Measurements from ENCODE around the gene LSM14A.

DNA sequence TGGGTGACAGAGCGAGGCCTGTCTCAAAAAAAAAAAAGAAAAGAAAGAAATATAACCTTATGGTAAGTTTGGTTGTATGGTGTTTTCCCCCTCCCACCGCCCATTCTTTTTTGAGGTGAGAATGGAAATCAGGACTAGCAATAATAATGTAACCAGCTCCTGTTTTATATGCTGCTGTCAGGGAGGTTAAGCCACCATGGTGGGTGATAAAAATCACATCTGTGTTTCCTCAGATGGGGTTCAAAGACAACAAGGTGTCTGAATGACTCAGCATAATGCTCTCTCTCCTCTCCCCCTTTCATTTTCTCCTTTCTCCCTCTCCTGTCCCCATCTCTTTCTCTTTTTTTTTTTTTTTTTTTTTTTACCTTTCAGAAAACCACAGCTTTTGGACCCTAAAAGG is 53.7 kb downstream of the LSM14A start:
- TF ChIP-seq, protein P1, sequence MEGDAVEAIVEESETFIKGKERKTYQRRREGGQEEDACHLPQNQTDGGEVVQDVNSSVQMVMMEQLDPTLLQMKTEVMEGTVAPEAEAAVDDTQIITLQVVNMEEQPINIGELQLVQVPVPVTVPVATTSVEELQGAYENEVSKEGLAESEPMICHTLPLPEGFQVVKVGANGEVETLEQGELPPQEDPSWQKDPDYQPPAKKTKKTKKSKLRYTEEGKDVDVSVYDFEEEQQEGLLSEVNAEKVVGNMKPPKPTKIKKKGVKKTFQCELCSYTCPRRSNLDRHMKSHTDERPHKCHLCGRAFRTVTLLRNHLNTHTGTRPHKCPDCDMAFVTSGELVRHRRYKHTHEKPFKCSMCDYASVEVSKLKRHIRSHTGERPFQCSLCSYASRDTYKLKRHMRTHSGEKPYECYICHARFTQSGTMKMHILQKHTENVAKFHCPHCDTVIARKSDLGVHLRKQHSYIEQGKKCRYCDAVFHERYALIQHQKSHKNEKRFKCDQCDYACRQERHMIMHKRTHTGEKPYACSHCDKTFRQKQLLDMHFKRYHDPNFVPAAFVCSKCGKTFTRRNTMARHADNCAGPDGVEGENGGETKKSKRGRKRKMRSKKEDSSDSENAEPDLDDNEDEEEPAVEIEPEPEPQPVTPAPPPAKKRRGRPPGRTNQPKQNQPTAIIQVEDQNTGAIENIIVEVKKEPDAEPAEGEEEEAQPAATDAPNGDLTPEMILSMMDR (IDR thresholded peaks at IDR 0.05): no peak
- TF ChIP-seq POLR2A (IDR thresholded peaks at IDR 0.05): no peak

All from prostate gland (tissue), 2 donors.